ENCODE data around the gene PBRM1. TPM values are rescaled to one million over a fixed set of nuclear protein-coding genes. Genes with fewer than 3 reads are reported as not detected.
A peak's percentile ranks its signal among the peaks of the same experiment; 100 is the strongest.

PBRM1 gene
- total RNA-seq, 1 donor = 48.7 TPM

- Histone ChIP-seq H3K9me3 (ENCODE audit: low read depth, low read length) (no peaks in the 10 kb centered on the region), H3K4me3 (ENCODE audit: low read length) (no peak overlapping the region), H3K27me3 (ENCODE audit: insufficient read depth, low read length) (no peaks in the 10 kb centered on the region), H3K4me1 (ENCODE audit: insufficient read depth, low read length) (no peaks in the 10 kb centered on the region)
Measured at GRCh38 chr3:52551118-52551517, 134.6 kb downstream of the PBRM1 start.

GRCh38 chr3:52547143-52547542 lies 138.6 kb downstream of the PBRM1 start:
- Histone ChIP-seq H3K4me3 (ENCODE audit: low read length) (no peak overlapping the region), H3K27me3 (ENCODE audit: insufficient read depth, low read length) (no peaks in the 10 kb centered on the region), H3K4me1 (ENCODE audit: insufficient read depth, low read length) (no peaks in the 10 kb centered on the region), H3K9me3 (ENCODE audit: low read depth, low read length) (no peaks in the 10 kb centered on the region)

- no peaks in the 10 kb centered on the region for H3K9me3 ChIP-seq (ENCODE audit: low read depth, low read length)
Measured at GRCh38 chr3:52546111-52546901, 139.4 kb downstream of the PBRM1 start.

GRCh38 chr3:52544937-52545336 lies 140.8 kb downstream of the PBRM1 start:
- Histone ChIP-seq H3K4me1 (ENCODE audit: insufficient read depth, low read length) (peaks cover under 1% of the 10 kb centered on the region), H3K9me3 (ENCODE audit: low read depth, low read length) (no peaks in the 10 kb centered on the region), H3K27me3 (ENCODE audit: insufficient read depth, low read length) (no peaks in the 10 kb centered on the region), H3K4me3 (ENCODE audit: low read length) (no peak overlapping the region)

More at GRCh38 chr3:52546111-52546901, 139.4 kb downstream of the PBRM1 start:
- Histone ChIP-seq H3K4me3 (ENCODE audit: low read length) (no peak overlapping the region), H3K27me3 (ENCODE audit: insufficient read depth, low read length) (no peaks in the 10 kb centered on the region), H3K4me1 (ENCODE audit: insufficient read depth, low read length) (no peaks in the 10 kb centered on the region)

GRCh38 chr3:52541050-52541449 lies 144.7 kb downstream of the PBRM1 start:
- Histone ChIP-seq H3K4me3 (ENCODE audit: low read length) (no peak overlapping the region), H3K4me1 (ENCODE audit: insufficient read depth, low read length) (peaks cover 34% of the 10 kb centered on the region), H3K9me3 (ENCODE audit: low read depth, low read length) (no peaks in the 10 kb centered on the region), H3K27me3 (ENCODE audit: insufficient read depth, low read length) (no peaks in the 10 kb centered on the region)

- Histone ChIP-seq H3K9me3 (ENCODE audit: low read depth, low read length) (no peaks in the 10 kb centered on the region), H3K4me3 (ENCODE audit: low read length) (no peak overlapping the region), H3K27me3 (ENCODE audit: insufficient read depth, low read length) (no peaks in the 10 kb centered on the region), H3K4me1 (ENCODE audit: insufficient read depth, low read length) (peaks cover 42% of the 10 kb centered on the region)
Measured at GRCh38 chr3:52539010-52539653, 146.6 kb downstream of the PBRM1 start.

- no peaks in the 10 kb centered on the region for H3K9me3 ChIP-seq (ENCODE audit: low read depth, low read length)
- peaks cover 46% of the 10 kb centered on the region for H3K4me1 ChIP-seq (ENCODE audit: insufficient read depth, low read length)
- H3K4me3 ChIP-seq (ENCODE audit: low read length) = peak overlapping the region; percentile 87
- H3K27me3 ChIP-seq (ENCODE audit: insufficient read depth, low read length) = no peaks in the 10 kb centered on the region
Measured at GRCh38 chr3:52537726-52538421, 147.8 kb downstream of the PBRM1 start.

- Histone ChIP-seq H3K27me3 (ENCODE audit: insufficient read depth, low read length) (no peaks in the 10 kb centered on the region), H3K4me1 (ENCODE audit: insufficient read depth, low read length) (peaks cover 53% of the 10 kb centered on the region), H3K9me3 (ENCODE audit: low read depth, low read length) (no peaks in the 10 kb centered on the region), H3K4me3 (ENCODE audit: low read length) (peak overlapping the region; percentile 87)
Measured at GRCh38 chr3:52537165-52537620, 148.5 kb downstream of the PBRM1 start.

- no peaks in the 10 kb centered on the region for H3K27me3 ChIP-seq (ENCODE audit: insufficient read depth, low read length)
- H3K4me3 ChIP-seq (ENCODE audit: low read length) = peak within 1 kb of the TSS; percentile 87
- no peaks in the 10 kb centered on the region for H3K9me3 ChIP-seq (ENCODE audit: low read depth, low read length)
- peaks cover 57% of the 10 kb centered on the region for H3K4me1 ChIP-seq (ENCODE audit: insufficient read depth, low read length)
Measured at GRCh38 chr3:52536369-52537164, 149.1 kb downstream of the PBRM1 start, which contains the start of gene UQCC5. UQCC5 (plus strand) TSS chr3:52536605; CDS start chr3:52536756, 151 bp downstream.

- Histone ChIP-seq H3K27me3 (ENCODE audit: insufficient read depth, low read length) (no peaks in the 10 kb centered on the region), H3K4me1 (ENCODE audit: insufficient read depth, low read length) (peaks cover 57% of the 10 kb centered on the region), H3K9me3 (ENCODE audit: low read depth, low read length) (no peaks in the 10 kb centered on the region), H3K4me3 (ENCODE audit: low read length) (no peak overlapping the region)
Measured at GRCh38 chr3:52536112-52536368, 149.7 kb downstream of the PBRM1 start.

- Histone ChIP-seq H3K9me3 (ENCODE audit: low read depth, low read length) (no peaks in the 10 kb centered on the region), H3K4me3 (ENCODE audit: low read length) (no peak overlapping the region), H3K4me1 (ENCODE audit: insufficient read depth, low read length) (peaks cover 57% of the 10 kb centered on the region), H3K27me3 (ENCODE audit: insufficient read depth, low read length) (no peaks in the 10 kb centered on the region)
Measured at GRCh38 chr3:52535411-52536111, 150.2 kb downstream of the PBRM1 start.

- H3K27me3 ChIP-seq (ENCODE audit: insufficient read depth, low read length) = no peaks in the 10 kb centered on the region
- peaks cover 53% of the 10 kb centered on the region for H3K4me1 ChIP-seq (ENCODE audit: insufficient read depth, low read length)
- no peaks in the 10 kb centered on the region for H3K9me3 ChIP-seq (ENCODE audit: low read depth, low read length)
- H3K4me3 ChIP-seq (ENCODE audit: low read length) = peak overlapping the region; percentile 16
Measured at GRCh38 chr3:52534281-52535183, 151.2 kb downstream of the PBRM1 start.

GRCh38 chr3:52533623-52534280 lies 152.0 kb downstream of the PBRM1 start, which contains the start of gene NT5DC2:
NT5DC2 (minus strand) TSS chr3:52533857; CDS start chr3:52533737, 120 bp downstream.
- Histone ChIP-seq H3K4me3 (ENCODE audit: low read length) (peak within 1 kb of the TSS; percentile 39), H3K27me3 (ENCODE audit: insufficient read depth, low read length) (no peaks in the 10 kb centered on the region), H3K9me3 (ENCODE audit: low read depth, low read length) (no peaks in the 10 kb centered on the region), H3K4me1 (ENCODE audit: insufficient read depth, low read length) (peaks cover 45% of the 10 kb centered on the region)
